Stimulated activated CD4-positive, alpha-beta T cell treated with anti-CD3 and anti-CD28 coated beads, Interleukin-15, amount 100 ng/mL, for 1 hour (primary cell): Measurements from ENCODE around the gene UBXN7.
"Not testable (repeated sequence)": the region's sequence is repeated elsewhere in the genome, so short reads cannot be mapped to it uniquely, and the experiment has no call there.

ENCODE experiments used
- DNase-seq, 2 donors: peaks; one replicate each; pipeline ENCODE4 v3.0.0-alpha.2; 2020; ENCODE audit warnings: low read depth in 1 of 2, low spot score in 1 of 2

Gene UBXN7

DNA sequence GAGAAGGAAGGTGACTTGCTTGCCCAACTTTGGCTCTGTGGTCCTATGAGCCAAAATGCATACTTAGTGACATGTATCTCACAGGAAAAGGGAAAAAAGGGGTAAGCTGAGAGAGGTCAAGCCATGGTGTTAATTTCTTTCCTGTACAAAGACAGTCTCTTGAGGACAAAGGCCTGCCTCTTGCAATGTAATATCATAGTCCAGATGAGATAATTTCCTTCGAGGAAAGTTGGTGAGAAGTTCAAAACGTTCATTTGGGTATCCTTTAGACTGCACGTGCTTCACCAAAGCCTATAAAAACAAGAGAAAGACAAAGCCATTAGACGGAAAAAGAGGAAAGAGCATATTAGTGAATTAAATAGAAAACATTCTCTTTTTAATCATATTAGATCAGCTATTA is 75.7 kb downstream of the UBXN7 start:
- no peak for DNase-seq

DNA sequence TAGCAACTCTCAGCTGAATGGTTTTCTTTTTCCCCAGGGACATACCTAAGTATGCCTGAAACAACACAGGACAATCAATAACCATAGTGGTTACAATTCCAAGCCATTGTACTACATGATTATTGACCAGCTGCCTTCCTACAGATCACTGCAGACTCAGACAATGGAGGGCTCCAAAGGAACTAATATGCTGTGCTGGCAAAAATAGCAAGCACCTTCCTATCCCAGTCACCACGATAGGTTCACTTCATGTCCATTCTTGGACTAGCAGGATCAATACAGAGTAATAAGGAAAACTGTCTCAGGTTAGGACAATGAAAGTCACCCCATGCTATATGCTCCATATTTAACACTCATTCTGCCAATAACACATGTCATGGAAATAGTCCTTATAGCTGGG is 76.6 kb downstream of the UBXN7 start:
- DNase-seq, result no peak

DNA sequence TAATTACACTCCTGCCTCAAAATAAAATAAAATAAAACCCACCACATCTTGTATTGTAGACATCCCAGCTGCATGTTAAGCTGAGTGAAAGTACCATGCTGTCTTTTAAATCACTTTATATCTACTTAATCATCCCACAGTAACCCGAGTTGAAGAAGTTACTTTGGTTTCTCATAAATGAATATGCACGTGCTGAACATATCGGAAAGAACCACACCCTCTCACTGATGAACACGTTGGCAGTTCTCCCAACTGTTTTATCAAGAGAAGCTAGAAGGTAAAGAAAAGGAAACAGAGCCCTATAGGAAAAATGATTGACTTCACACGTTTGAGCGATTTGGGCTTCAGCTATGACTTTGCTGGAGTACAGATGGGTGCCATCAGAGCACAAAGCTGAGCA is 78.1 kb downstream of the UBXN7 start:
- DNase-seq, result no peak

DNA sequence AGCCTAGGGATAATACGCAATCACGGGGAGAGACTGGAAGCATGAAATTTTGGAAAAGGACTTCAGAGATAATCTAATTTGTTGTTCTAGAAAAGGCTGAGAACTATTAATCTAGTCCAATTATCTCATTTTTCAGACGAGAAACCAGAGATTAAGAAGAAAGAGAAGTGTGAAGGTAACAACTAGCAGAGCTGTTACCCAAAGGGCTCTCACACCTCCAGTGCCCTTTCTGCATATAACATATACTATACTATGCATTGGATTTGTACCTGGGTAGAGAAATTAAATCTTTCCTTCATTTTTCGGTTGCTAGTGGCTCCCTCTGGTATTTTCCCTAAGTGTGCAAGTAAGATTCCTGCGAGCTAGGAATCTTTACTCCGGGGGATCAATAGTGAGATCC is 80.7 kb downstream of the UBXN7 start:
- DNase-seq, result no peak

DNA sequence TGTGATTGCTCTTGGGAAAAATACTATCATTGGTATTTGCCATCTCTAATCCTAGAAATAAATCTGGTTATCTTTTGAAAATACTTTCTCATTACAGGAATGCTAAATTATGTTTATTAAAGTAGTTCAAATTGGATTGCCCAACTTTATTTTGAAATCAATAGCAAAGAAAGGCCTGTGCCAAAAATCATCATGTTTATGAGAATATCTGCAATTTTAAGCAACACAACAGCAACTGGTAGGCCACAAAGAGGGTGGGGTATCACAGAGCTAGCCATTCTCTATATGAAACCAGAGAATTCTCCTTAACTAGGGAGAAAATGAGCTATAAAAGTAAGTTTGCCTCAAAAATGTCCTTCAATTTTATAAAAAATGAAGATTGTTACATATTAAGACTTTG is 82.2 kb downstream of the UBXN7 start:
- DNase-seq, result no peak

DNA sequence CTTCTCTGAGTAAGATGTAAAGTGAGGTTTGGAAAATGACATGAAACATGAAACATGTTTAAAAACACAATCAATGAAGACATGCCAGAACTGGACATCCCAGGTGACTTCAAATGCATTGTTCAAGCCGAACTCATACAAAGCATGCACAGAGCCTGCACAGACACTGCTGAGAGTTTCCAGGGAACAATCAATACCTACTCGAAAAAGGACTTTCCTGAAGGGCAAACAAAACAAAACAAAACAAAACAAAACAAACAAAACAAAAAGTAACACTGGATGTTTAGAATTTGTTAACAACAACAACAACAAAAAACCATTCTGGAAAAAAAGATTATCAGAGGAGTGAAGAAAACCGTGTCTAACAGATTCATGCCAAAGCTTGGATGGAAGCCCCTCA is 83.5 kb downstream of the UBXN7 start:
- no peak for DNase-seq

DNA sequence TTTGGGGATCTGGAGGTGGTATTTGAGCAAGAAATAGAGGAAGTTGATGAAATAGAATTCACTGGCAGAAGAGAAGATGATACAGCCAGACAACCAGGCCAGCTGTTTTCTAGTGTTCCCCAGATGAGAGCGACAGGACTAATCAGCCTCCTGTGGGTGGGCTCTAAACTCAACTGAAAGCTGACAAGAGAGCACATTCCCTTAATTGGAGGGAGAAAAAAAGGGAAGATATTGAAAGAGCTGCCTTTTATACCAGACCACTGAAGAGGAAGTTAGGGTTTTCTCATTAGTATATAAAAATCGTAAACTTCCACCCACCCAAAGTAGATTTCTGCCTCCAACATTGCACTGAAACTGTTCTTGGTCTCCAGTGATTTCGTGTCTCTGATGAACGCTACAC is 87.6 kb downstream of the UBXN7 start:
- DNase-seq, result no peak

DNA sequence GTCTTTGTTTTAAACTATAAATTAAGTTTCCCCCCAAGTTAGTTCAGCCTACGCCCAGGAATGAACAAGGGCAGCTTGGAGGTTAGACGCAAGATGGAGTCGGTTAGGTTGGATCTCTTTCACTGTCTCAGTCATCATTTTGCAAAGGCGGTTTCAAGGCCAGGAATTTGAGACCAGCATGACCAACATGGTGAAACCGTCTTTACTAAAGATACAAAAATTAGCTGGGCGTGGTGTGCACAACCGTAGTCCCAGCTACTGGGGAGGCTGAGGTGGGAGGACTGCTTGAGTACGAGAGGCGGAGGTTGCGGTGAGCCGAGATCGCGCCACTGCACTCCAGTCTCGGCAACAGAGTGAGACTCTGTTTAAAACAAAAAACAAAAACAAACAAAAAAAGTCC is 88.3 kb downstream of the UBXN7 start:
- DNase-seq, result not testable (repeated sequence)

DNA sequence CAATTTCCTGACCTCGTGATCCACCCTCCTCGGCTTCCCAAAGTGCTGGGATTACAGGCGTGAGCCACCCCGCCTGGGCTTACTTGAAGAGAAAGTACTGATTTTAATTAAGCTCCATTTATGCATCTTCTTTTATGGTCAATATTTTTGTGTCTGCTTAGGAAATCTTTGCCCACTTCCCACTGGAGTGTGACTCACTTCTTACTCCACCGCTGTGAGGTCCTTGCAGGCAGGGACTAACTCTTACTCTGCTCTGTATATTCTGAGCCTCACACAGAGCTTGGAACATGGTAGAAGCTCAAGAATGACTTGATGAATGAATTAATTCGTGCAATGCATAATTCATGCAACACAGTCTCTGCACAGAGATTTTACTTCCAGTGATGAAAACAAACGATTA is 91.1 kb downstream of the UBXN7 start:
- DNase-seq, result no peak

DNA sequence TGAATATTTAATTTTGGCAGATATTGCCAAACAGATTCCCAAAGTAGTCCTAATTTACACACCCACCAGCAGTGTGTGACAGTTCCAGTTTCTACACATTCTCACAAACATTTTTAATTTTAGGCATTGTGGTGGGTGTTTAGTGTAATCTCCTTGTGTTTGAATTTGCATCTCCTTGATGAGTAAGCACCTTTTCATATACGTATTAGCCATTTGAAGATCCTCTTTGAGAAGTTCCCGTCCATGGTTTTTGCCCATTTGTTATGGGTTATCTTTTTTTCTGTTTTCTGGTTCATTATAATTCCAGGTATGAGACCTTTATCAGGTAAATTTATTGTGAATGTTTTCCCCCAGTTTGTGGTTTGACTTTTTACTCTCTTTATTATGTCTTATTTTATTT is 91.8 kb downstream of the UBXN7 start:
- no peak for DNase-seq

DNA sequence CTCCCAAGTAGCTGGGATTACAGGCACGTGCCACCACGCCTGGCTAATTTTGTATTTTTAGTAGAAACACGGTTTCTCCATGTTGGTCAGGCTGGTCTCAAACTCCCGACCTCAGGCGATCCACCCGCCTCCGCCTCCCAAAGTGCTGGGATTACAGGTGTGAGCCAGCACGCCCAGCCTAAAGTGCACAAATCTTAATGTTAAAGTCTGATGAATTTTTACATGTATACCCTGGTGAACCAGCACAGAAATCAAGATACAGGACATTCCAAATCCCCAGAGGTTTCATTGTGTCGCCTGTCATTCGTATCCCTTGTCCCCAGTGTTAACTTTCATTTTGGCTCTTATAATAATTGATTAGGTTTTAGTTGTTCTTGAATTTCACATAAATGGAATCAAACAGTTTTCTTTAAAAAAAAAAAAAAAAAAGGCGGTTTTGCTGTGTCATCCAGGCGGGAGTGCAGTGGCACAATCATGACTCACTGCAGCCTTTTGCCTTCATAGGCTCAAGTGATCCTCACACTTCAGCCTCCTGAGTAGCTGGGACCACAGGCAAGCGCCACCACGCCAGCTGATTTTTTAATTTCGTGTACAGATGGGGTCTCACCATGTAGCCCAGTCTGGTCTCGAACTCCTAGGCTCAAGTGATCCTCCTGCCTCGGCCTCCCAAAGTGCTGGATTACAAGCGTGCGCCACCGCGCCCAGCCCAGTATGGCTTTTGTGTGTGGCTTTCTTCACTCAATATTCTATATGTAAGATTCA is 92.6 kb downstream of the UBXN7 start:
- no peak for DNase-seq

DNA sequence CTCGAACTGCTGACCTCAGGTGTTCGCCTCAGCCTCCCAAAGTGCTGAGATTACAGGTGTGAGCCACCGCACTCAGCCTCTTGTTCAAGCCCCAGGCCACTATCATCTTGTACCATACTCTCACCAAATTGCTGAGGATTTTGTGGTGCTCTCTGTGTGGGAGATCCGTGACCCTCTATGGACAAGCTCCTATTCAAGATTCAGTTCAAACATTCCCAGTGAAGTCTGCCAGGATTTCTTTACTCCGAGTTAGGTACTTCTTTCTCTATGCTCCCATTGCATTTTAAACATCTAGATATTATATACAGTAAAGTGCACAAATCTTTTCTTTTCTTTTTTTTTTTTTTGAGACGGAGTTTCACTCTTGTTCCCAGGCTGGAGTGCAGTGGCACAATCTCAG is 93.2 kb downstream of the UBXN7 start:
- no peak for DNase-seq

DNA sequence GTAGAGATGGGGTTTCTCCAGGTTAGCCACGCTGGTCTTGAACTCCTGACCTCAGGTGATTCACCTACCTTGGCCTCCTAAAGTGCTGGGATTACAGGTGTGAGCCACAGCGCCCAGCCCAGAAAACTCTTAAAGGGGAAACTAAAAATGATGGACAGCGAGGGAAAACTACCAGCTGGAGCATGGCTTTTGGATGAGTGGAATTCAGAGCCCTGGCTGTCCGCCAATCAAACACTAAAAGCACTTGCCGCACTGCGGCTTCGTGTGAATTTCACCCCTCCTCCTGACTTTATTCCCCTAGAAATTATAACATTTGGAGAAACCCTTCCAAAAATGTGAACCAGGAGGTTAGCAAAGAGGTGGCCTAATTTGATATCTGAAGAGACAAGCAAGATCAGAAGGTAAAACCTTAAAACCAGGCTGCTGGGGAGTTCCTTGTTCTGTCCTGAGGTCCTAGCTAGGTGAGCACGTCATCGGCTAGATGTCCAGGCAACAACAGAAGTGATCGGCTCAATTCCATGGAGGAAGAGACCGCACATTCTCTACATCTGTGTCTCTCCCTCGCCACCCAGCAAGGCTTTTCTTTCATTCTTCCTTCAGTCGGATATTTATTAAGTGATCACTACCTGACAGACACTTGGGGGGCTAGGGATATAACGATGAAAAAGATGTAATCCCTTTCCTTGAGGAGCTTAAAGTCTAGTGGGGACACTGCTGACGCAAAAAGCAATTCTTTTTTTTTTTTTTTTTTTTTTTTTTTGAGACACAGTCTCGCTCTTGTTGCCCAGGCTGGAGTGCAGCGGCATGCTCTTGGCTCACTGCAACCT is 95.7 kb downstream of the UBXN7 start:
- no peak for DNase-seq

DNA sequence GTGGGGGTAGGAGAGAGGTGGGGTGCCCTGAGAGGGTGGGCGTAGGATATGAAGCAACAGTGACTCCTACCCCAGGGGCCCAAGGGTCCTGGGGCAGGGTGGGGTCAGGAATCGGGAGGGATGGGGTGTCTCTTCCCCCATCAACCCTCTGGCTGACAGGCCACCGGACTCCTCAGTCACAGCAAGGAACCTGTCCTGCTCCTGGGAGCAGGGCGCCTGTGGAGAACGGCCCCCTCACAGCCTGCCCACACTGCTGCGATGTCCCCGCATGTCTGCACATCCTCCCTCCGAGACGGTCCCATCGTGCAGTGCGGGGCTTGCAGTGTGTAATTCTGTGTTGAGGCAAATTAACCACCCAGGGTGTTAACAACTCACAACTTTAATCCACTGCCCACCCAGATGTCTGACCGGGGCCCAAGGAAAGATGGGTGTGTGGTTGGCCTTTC is 96.7 kb downstream of the UBXN7 start:
- no peak for DNase-seq

DNA sequence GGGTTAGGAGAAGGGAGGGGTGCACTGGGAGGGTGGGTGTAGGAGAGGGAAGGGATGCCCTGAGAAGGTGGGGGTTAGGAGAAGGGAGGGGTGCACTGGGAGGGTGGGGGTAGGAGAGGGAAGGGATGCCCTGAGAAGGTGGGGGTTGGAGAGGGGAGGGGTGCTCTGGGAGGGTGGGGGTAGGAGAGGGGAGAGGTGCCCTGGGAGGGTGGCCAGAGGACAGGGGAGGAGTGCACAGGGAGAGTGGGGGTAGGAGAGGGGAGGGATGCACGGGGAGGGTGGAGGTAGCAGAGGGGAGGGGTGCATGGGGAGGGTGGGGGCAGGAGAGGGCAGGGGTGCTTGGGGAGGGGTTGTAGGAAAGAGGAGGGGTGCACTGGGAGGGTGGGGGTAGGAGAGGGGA is 97.2 kb downstream of the UBXN7 start:
- DNase-seq, result no peak

DNA sequence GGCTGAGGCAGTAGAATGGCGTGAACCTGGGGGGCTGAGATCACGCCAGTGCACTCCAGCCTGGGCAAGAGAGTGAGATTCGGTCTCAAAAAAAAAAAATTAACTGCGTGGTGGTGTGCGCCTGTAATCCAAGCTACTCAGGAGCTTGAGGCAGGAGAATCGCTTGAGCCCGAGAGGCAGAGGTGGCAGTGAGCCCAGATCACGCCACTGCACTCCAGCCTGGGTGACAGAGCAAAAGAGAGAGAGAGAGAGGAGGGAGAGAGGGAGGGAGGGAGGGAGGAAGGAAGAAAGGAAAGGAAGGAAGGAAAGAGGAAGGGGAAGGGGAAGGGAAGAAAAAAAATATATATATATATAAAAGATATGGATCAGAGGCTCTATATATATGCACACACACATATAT is 100.1 kb downstream of the UBXN7 start:
- DNase-seq, result no peak

DNA sequence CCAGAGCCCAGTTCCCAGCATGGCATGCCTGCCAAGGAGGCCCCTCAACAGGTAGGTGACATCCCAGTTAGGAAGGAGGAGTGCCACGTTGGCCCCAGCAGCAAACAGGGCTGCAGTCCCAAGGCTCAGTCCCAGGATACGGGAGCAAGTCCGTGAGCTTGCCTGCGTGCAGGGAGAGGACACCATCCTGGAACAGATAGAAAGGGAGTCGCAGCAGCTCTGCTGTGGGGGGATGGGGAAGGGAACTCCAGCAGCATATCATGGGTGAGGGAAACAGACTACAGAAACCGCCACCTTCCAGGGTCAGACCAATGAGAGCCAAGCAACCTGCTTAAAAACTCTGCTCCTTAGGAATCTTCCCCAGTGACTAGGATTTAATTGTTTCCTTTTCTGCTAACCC is 104.8 kb downstream of the UBXN7 start:
- DNase-seq, result no peak

DNA sequence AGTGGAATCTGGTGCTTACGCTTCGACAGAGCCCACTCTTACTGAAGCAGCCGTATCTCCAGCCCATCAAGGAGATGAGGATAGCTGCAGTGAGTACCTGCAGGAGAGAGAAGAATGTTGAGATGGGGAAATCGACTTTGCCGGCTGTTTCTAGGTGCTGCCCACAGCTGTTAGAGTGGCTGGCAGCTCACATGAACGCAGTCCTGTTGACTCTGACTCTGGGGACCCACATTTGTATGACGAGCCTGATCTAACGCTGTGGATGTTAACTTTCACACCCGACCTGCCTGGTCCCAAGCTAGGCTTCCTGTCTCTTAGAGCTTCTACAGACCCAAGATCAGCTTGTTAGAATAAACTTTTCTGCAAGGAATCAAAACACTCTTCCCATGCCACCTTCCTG is 105.3 kb downstream of the UBXN7 start:
- no peak for DNase-seq

DNA sequence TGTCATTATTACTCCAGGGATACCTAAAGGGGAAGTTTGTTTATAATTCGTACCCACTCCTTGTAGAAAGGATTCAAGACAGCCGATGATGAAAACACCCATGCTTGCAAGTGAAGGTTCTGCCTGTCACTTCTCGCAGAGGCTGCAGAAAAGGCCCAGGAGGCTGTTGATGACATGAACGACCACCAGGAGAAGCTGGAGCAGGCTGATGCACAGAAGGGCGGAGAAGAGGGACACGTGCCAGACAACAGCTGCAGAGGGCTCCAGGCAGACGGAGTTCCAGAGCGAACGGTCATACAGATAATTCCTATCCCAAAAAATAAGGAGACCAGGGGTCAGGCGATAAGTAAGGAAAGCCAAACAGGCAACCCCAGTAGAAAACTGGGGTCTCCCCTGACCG is 108.5 kb downstream of the UBXN7 start:
- no peak for DNase-seq

DNA sequence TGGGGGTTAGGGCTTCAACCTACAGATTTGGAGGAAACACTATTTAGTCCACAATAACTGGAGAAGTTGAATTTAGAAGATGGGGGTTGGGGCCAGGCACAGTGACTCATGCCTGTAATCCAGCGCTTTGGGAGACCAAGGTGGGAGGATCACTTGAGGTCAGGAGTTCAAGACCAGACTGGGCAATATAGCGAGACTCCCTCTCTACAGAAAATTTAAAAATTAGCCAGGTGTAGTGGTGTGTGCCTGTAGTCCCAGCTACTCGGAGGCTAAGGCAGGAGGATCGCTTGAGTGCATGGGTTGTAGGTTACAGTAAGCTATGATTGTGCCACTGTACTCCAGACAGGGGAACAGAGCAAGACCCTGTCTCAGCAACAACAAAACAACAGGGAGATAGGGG is 109.2 kb downstream of the UBXN7 start:
- DNase-seq, result no peak

DNA sequence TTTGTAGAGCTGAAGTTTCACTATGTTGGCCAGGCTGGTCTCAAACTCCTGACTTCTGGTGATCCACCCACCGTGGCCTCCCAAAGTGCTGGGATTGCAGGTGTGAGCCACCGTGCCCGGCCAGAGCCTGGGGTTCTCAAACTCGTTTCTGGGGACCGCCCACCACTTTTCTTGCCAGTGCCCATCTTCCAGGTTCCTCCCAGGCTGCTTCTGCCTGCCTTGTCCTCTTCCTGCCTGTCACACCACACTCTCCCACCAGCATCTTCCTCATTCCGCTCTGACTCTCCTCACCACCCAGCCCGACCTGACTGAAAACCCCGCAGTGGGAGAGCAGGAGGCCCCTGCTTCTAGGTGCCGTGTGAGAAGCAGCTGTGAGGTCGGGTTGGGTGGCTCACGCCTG is 111.1 kb downstream of the UBXN7 start:
- no peak for DNase-seq

DNA sequence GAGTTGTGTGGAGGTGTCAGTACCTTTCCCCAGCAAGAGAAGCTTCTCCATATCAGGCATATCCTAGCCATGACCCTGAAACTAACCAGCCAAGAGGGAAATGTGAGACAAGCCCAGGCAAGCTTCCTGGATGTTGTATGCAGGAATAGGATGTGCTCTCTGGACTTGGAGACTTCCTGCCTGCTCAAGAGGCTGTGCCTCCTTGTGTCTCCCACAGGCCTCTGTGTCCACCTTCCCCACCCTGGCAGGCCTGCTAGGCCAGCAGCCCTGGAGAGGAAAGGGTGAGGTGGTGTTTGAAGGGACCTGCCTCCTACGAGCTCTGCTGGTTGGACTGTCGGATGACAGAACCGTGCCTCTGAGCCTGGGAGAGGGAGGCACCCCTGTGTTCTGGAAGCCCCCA is 112.1 kb downstream of the UBXN7 start:
- no peak for DNase-seq
